ENCODE measurements around the gene DIS3L2. TPM values are rescaled to one million over a fixed set of nuclear protein-coding genes. Genes with fewer than 3 reads are reported as not detected.

DIS3L2 gene
- total and polyA plus RNA-seq, 2 of the 4 experiments (the other 2 are of a cell fraction): 14.7 to 19.2 TPM

DNA sequence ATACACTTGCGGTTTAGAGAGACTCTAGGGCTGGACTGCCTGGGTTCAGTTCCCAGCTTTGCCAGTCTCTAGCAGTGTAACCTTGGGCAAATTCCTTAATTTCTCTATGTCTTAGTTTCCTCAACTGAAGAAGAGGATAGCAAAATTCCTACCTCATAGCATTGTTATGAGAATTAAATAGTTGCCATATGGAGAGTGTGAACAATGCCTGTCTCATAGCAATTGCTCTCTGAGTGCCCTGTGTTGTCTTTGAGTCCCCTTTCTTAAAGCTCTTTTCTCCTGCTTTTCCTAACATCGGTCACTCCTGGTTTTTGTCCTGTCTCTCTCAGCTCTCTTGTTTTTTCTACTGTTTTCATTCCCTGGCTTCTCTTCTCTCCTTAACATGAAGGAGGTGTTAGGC, 300.3 kb downstream of the DIS3L2 start:
- H3K56ac ChIP-seq (ENCODE audit: extremely low read depth, insufficient read depth, low read length): no peak overlapping the region
- H2BK5ac ChIP-seq (ENCODE audit: low read depth, low read length, poor library complexity, severe bottlenecking): no peak overlapping the region
- no peaks in the 10 kb centered on the region; a peak in 1 of 4 replicates for H3K79me1 ChIP-seq (ENCODE audit: low read depth in 1 of 2, low read length in 2 of 2)
- H3K9ac ChIP-seq (ENCODE audit: low read depth, low read length): no peak overlapping the region
- DNase-seq: no peak
- BruUV-seq (replicated peaks): no TSS peak
- no peaks in the 10 kb centered on the region for H3K9me3 ChIP-seq (ENCODE audit: control insufficient read depth, insufficient read depth, low read length)
- ChIA-PET CTCF (no interaction called here), POLR2A (ENCODE audit: unreplicated experiment) (no interaction called here)
- H2AFZ ChIP-seq (replicated peaks; ENCODE audit: low read length, poor library complexity): no peak overlapping the region
- peaks cover 3% of the 10 kb centered on the region; the same call in 1 of the 2 replicates for H3K27me3 ChIP-seq (ENCODE audit: control insufficient read depth, insufficient read depth, low read length)
- no peak for ATAC-seq (ENCODE audit: low read depth)
- peaks cover 13% of the 10 kb centered on the region; the same call in 1 of the 2 replicates for H3K9me1 ChIP-seq (ENCODE audit: insufficient read depth, low read length)
- no peak overlapping the region for H2BK120ac ChIP-seq (ENCODE audit: low read depth, low read length)
- in situ Hi-C loops (cut with MboI; ENCODE audit: low sequenced_read_pairs) (no loop called here), dilution Hi-C loops (cut with HindIII; ENCODE audit: low sequenced_read_pairs, unreplicated experiment) (no loop called here), intact Hi-C loops (cut with micrococcal nuclease) (no loop called here)
- H3K4ac ChIP-seq (ENCODE audit: low read depth, low read length): no peak overlapping the region
- H3K18ac ChIP-seq (ENCODE audit: low read depth, low read length): no peak overlapping the region
- no peak overlapping the region for H2BK20ac ChIP-seq (ENCODE audit: low read depth, low read length)
- H3K4me3 ChIP-seq (ENCODE audit: insufficient read depth, low read depth, low read length): no peak overlapping the region
- H4K5ac ChIP-seq (ENCODE audit: low read depth, low read length): no peak overlapping the region
- WGBS, 2 experiments (ENCODE audit: extremely low coverage in 2 of 2, insufficient read length in 1 of 2): no CpG with 5 or more reads among the region's 2 CpGs
- no peak overlapping the region for H2AK5ac ChIP-seq (ENCODE audit: low read depth, low read length)
- H3K14ac ChIP-seq (replicated peaks; ENCODE audit: low read depth, low read length): no peak overlapping the region
- TF ChIP-seq POLR2A (IDR thresholded peaks at IDR 0.05; ENCODE audit: low read depth, low read length) (no peak), CHD1 (IDR thresholded peaks at IDR 0.05; ENCODE audit: low read depth, low read length) (no peak), BHLHE40 (IDR thresholded peaks at IDR 0.05; ENCODE audit: low read depth, low read length) (no peak), MAFK (IDR thresholded peaks at IDR 0.05; ENCODE audit: low read depth, low read length) (no peak), MAZ (IDR thresholded peaks at IDR 0.05; ENCODE audit: borderline replicate concordance, low read depth, low read length) (no peak), MXI1 (IDR thresholded peaks at IDR 0.05; ENCODE audit: borderline replicate concordance, low read depth, low read length) (no peak), RAD21 (IDR thresholded peaks at IDR 0.05; ENCODE audit: low read length) (no peak), RCOR1 (IDR thresholded peaks at IDR 0.05; ENCODE audit: insufficient replicate concordance, low read length) (no peak), ELK1 (IDR thresholded peaks at IDR 0.05; ENCODE audit: borderline replicate concordance, low read depth, low read length) (no peak), SMC3 (IDR thresholded peaks at IDR 0.05; ENCODE audit: low read depth, low read length) (no peak), NFE2L2 (IDR thresholded peaks at IDR 0.05; ENCODE audit: low read depth, low read length) (no peak), CEBPB (IDR thresholded peaks at IDR 0.05; ENCODE audit: low read depth, low read length) (no peak), RFX5 (IDR thresholded peaks at IDR 0.05; ENCODE audit: low read depth, low read length) (no peak), FOS (IDR thresholded peaks at IDR 0.05; ENCODE audit: low read depth, low read length) (no peak)
- TF ChIP-seq, protein P1, sequence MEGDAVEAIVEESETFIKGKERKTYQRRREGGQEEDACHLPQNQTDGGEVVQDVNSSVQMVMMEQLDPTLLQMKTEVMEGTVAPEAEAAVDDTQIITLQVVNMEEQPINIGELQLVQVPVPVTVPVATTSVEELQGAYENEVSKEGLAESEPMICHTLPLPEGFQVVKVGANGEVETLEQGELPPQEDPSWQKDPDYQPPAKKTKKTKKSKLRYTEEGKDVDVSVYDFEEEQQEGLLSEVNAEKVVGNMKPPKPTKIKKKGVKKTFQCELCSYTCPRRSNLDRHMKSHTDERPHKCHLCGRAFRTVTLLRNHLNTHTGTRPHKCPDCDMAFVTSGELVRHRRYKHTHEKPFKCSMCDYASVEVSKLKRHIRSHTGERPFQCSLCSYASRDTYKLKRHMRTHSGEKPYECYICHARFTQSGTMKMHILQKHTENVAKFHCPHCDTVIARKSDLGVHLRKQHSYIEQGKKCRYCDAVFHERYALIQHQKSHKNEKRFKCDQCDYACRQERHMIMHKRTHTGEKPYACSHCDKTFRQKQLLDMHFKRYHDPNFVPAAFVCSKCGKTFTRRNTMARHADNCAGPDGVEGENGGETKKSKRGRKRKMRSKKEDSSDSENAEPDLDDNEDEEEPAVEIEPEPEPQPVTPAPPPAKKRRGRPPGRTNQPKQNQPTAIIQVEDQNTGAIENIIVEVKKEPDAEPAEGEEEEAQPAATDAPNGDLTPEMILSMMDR (conservative IDR thresholded peaks at IDR 0.05; ENCODE audit: low read depth, low read length): no peak
- TF ChIP-seq, protein P2, sequence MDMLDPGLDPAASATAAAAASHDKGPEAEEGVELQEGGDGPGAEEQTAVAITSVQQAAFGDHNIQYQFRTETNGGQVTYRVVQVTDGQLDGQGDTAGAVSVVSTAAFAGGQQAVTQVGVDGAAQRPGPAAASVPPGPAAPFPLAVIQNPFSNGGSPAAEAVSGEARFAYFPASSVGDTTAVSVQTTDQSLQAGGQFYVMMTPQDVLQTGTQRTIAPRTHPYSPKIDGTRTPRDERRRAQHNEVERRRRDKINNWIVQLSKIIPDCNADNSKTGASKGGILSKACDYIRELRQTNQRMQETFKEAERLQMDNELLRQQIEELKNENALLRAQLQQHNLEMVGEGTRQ (IDR thresholded peaks at IDR 0.05; ENCODE audit: low read depth, low read length): no peak
- H3K4me2 ChIP-seq (ENCODE audit: low read depth, low read length): no peak overlapping the region
- H4K20me1 ChIP-seq (ENCODE audit: insufficient read depth, low read length): peaks cover 38% of the 10 kb centered on the region
- no peak overlapping the region for H4K8ac ChIP-seq (ENCODE audit: low read depth in 2 of 2, low read length in 2 of 2)
- peaks cover 3% of the 10 kb centered on the region; the same call in 1 of the 2 replicates for H3K4me1 ChIP-seq (ENCODE audit: control insufficient read depth, insufficient read depth, low read length)
- H3K36me3 ChIP-seq (ENCODE audit: control insufficient read depth, insufficient read depth, low read length): peaks cover 29% of the 10 kb centered on the region
- H3K23ac ChIP-seq (ENCODE audit: low read depth, low read length): no peak overlapping the region; the same call in 1 of the 2 replicates
- no peak overlapping the region for H3K27ac ChIP-seq (ENCODE audit: insufficient read depth, low read length)
- no peak overlapping the region for H4K91ac ChIP-seq (ENCODE audit: insufficient read depth, low read depth, low read length)
- no peak overlapping the region for H2BK15ac ChIP-seq (ENCODE audit: low read depth, low read length)
- peak overlapping the region; percentile 66 for H2AK9ac ChIP-seq (replicated peaks; ENCODE audit: low read depth, low read length, poor library complexity)
